Measurements from ENCODE around the gene C4orf54. TPM values are rescaled to one million over a fixed set of nuclear protein-coding genes. Genes with fewer than 3 reads are reported as not detected.

The C4orf54 gene
- total and polyA plus RNA-seq, 4 donors: under 0.01 to 0.06 (median 0.01) TPM

DNA sequence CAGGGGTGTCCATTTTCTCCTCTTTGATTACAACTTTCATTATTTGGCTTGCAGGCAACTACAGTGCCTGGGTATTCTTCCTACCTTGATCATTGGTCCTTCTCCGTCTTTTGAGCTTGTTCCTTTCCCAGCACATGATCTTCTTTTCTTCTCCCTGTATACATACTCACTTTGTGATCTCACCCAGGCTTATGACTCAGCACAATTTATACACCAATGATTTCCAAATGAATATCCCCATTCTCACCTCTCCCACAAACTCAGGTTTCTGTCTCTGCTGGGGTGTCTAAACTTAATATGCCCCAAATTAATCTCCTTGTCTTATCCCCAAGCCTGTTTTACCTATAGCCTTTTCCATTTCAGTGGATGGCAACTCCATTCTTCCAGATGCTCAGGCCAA is 19.5 kb upstream of the C4orf54 start:
- Histone ChIP-seq H3K4me3 (no peak overlapping the region), H3K27me3 (ENCODE audit: control insufficient read depth in 3 of 3, insufficient read depth in 3 of 3, low read length in 2 of 3) (no peaks in the 10 kb centered on the region), H3K36me3 (ENCODE audit: control insufficient read depth in 4 of 4, insufficient read depth in 4 of 4, low read length in 4 of 4) (no peaks in the 10 kb centered on the region), H3K9me3 (ENCODE audit: control insufficient read depth in 4 of 4, insufficient read depth in 3 of 4, low read length in 3 of 4) (peaks cover 0 to 13% (median 4%) of the 10 kb centered on the region in 4 donors), H3K9ac (ENCODE audit: insufficient read depth in 1 of 2, low read length in 2 of 2) (no peak overlapping the region), H3K4me1 (ENCODE audit: control insufficient read depth in 5 of 5, insufficient read depth in 5 of 5, low read length in 5 of 5) (peaks cover 0 to 13% (median 0%) of the 10 kb centered on the region in 5 donors), H3K27ac (ENCODE audit: low read depth in 1 of 2, low read length in 1 of 2) (no peak overlapping the region)
- TF ChIP-seq, protein P1, sequence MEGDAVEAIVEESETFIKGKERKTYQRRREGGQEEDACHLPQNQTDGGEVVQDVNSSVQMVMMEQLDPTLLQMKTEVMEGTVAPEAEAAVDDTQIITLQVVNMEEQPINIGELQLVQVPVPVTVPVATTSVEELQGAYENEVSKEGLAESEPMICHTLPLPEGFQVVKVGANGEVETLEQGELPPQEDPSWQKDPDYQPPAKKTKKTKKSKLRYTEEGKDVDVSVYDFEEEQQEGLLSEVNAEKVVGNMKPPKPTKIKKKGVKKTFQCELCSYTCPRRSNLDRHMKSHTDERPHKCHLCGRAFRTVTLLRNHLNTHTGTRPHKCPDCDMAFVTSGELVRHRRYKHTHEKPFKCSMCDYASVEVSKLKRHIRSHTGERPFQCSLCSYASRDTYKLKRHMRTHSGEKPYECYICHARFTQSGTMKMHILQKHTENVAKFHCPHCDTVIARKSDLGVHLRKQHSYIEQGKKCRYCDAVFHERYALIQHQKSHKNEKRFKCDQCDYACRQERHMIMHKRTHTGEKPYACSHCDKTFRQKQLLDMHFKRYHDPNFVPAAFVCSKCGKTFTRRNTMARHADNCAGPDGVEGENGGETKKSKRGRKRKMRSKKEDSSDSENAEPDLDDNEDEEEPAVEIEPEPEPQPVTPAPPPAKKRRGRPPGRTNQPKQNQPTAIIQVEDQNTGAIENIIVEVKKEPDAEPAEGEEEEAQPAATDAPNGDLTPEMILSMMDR (IDR thresholded peaks at IDR 0.05; ENCODE audit: control extremely low read depth, extremely low read depth): no peak
- WGBS, 2 donors: 92 to 97% methylated on average over 1 of the region's 1 CpG
- ATAC-seq (ENCODE audit: insufficient read depth, low FRiP score): no peak
- DNase-seq: no peak

DNA sequence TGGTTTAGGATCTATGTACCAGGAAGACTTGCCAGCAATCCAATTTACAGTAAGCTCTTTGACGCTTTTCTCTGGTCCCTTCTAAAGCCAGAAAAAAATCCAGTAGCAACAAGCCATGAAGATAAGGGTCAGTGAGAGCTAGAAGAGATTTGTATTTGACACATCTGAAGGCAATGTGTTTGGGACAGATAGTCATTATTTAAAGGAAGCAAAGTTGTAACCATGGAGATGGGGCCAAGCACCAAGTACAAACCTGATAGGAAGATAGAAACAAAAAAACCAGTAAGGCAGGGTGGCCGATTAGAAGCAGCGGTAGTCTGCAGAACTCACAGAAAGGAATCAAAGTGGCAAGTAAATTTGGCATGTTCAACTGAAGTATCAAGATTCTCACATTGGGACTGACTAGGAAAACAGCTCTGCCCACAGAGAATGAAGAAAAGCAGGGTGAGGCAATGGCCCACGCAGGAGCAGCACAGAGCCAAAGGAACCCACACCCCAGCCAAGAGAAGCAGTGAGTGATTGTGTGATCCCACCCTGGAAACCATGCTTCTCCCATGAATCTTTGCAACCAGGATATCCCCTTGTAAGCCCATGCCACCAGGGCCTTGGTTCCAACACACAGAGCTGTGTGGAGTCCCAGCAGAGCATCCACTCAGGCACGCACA is 12.9 kb upstream of the C4orf54 start:
- H3K9me3 ChIP-seq (ENCODE audit: control insufficient read depth in 4 of 4, insufficient read depth in 3 of 4, low read length in 3 of 4): peaks cover 0 to 19% (median 10%) of the 10 kb centered on the region in 4 donors
- H3K9ac ChIP-seq (ENCODE audit: insufficient read depth in 1 of 2, low read length in 2 of 2): no peak overlapping the region
- peak in 1 of 3 donors; percentile 45 for DNase-seq
- TF ChIP-seq, protein P1 (IDR thresholded peaks at IDR 0.05; ENCODE audit: control extremely low read depth, extremely low read depth): no peak
- H3K36me3 ChIP-seq (ENCODE audit: control insufficient read depth in 4 of 4, insufficient read depth in 4 of 4, low read length in 4 of 4): no peaks in the 10 kb centered on the region
- H3K27me3 ChIP-seq (ENCODE audit: control insufficient read depth in 3 of 3, insufficient read depth in 3 of 3, low read length in 2 of 3): no peaks in the 10 kb centered on the region
- 82 to 89% methylated on average over 5 of the region's 5 CpGs for WGBS, 2 donors
- H3K4me3 ChIP-seq: no peak overlapping the region
- H3K4me1 ChIP-seq (ENCODE audit: control insufficient read depth in 5 of 5, insufficient read depth in 5 of 5, low read length in 5 of 5): peaks cover 4 to 27% (median 11%) of the 10 kb centered on the region in 5 donors
- ATAC-seq (ENCODE audit: insufficient read depth, low FRiP score): no peak
- no peak overlapping the region for H3K27ac ChIP-seq (ENCODE audit: low read depth in 1 of 2, low read length in 1 of 2)

DNA sequence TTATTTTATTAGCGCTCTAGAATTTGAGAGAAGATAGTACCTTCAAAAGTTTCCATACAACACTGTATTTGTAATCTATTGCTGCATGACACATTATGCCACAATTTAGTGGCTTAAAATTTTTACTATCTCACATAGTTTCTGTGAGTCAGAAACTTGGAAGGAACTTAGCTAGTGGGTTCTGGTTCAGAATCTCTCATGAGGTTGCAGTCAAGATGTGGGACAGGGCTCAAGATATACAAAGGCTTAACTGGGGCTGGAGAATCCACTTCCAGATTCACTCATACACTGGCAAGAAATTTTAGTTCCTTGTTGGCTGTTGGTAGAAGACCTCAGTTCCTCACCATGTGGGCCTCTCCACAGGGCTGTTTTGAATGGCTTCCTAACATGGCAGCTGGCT is 11.5 kb upstream of the C4orf54 start:
- Histone ChIP-seq H3K4me3 (no peak overlapping the region), H3K4me1 (ENCODE audit: control insufficient read depth in 5 of 5, insufficient read depth in 5 of 5, low read length in 5 of 5) (peaks cover 4 to 37% (median 11%) of the 10 kb centered on the region in 5 donors), H3K27ac (ENCODE audit: low read depth in 1 of 2, low read length in 1 of 2) (no peak overlapping the region), H3K9me3 (ENCODE audit: control insufficient read depth in 4 of 4, insufficient read depth in 3 of 4, low read length in 3 of 4) (peaks cover 0 to 19% (median 8%) of the 10 kb centered on the region in 4 donors), H3K27me3 (ENCODE audit: control insufficient read depth in 3 of 3, insufficient read depth in 3 of 3, low read length in 2 of 3) (no peaks in the 10 kb centered on the region), H3K36me3 (ENCODE audit: control insufficient read depth in 4 of 4, insufficient read depth in 4 of 4, low read length in 4 of 4) (no peaks in the 10 kb centered on the region), H3K9ac (ENCODE audit: insufficient read depth in 1 of 2, low read length in 2 of 2) (no peak overlapping the region)
- DNase-seq (no peak), ATAC-seq (ENCODE audit: insufficient read depth, low FRiP score) (no peak)
- 95 to 100% methylated on average over 1 of the region's 1 CpG for WGBS, 2 donors
- TF ChIP-seq, protein P1 (IDR thresholded peaks at IDR 0.05; ENCODE audit: control extremely low read depth, extremely low read depth): no peak
